Glutamatergic neuron (in vitro differentiated cells): Measurements from ENCODE around the gene ETV5. TPM values are rescaled to one million over a fixed set of nuclear protein-coding genes. Genes with fewer than 3 reads are reported as not detected.

ENCODE experiments used
- DNase-seq: peaks from one replicate; pipeline ENCODE4 v3.0.0; 2022
- H3K27ac Mint-ChIP-seq: one replicate; pipeline ENCODE4 v1.8.0; 2020; ENCODE audit warnings: mild to moderate bottlenecking, mixed read lengths, inconsistent platforms; ENCODE audit not compliant: unreplicated experiment
- H3K27me3 Mint-ChIP-seq: one replicate; pipeline ENCODE4 v1.8.0; 2020; ENCODE audit warnings: mild to moderate bottlenecking, moderate library complexity, mixed read lengths, inconsistent platforms; ENCODE audit not compliant: unreplicated experiment
- H3K36me3 Mint-ChIP-seq: one replicate; pipeline ENCODE4 v1.8.0; 2020; ENCODE audit warnings: mild to moderate bottlenecking, mixed read lengths, inconsistent platforms; ENCODE audit not compliant: unreplicated experiment
- H3K4me1 Mint-ChIP-seq: one replicate; pipeline ENCODE4 v1.8.0; 2020; ENCODE audit warnings: mild to moderate bottlenecking, low read depth, mixed read lengths, inconsistent platforms; ENCODE audit not compliant: unreplicated experiment
- H3K4me3 Mint-ChIP-seq: one replicate; pipeline ENCODE4 v1.8.0; 2020; ENCODE audit warnings: mild to moderate bottlenecking, mixed read lengths, inconsistent platforms; ENCODE audit not compliant: unreplicated experiment
- H3K9me3 Mint-ChIP-seq: one replicate; pipeline ENCODE4 v1.8.0; 2020; ENCODE audit warnings: mild to moderate bottlenecking, moderate library complexity, mixed read lengths, inconsistent platforms; ENCODE audit not compliant: unreplicated experiment
- CTCF ChIP-seq: fragments of 200-600 bp; sonication (generic); IDR thresholded peaks from one replicate; pipeline ENCODE4 v1.5.0; 2021; ENCODE audit not compliant: partially characterized antibody, unreplicated experiment
- total RNA-seq: library from RNA; stranded (reverse); fragmentation: NEBNext Ultra II Directional; extraction: Animal tissue kit (Norgen Biotek cat#: 25700); gene quantifications from one replicate; pipeline ENCODE4 v1.2.1, GENCODE V29; 2021; ENCODE audit not compliant: unreplicated experiment

The ETV5 gene
- total RNA-seq, 1 donor from 2014 or later, result 16.9 TPM

GRCh38 chr3:186073641-186074040 lies 35.2 kb downstream of the ETV5 start:
- peaks cover 2% of the 10 kb centered on the region for H3K27me3 Mint-ChIP-seq

DNA sequence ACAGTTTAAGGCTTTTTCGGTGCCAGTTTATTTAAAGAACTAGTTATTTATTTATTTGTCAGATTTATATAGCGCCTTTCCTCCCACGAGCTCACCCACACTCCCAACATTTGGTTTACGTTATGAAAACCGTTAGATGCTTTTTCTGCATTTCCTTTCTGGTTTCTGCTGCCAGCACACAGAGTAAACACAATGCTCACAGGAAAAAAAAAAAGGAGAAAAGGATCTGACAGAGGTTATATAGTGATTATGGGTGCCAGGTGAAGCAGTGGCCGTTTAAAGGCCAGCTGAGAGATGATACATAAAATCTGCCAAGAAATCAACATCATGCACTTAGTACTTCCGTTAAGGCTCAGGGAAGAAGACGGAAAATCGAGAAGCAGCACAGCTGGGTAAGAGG lies 37.9 kb downstream of the ETV5 start:
- no peak for DNase-seq
- no peak overlapping the region for H3K27ac Mint-ChIP-seq
- no peak for TF ChIP-seq CTCF
- H3K4me1 Mint-ChIP-seq, result no peaks in the 10 kb centered on the region
- peaks cover 2% of the 10 kb centered on the region for H3K27me3 Mint-ChIP-seq
- peaks cover 4% of the 10 kb centered on the region for H3K9me3 Mint-ChIP-seq
- H3K4me3 Mint-ChIP-seq, result no peak overlapping the region
- peaks cover 5% of the 10 kb centered on the region for H3K36me3 Mint-ChIP-seq

More at GRCh38 chr3:186073641-186074040, 35.2 kb downstream of the ETV5 start:
- H3K27ac Mint-ChIP-seq, result no peak overlapping the region
- H3K9me3 Mint-ChIP-seq, result peaks cover 4% of the 10 kb centered on the region
- no peak overlapping the region for H3K4me3 Mint-ChIP-seq
- H3K4me1 Mint-ChIP-seq, result no peaks in the 10 kb centered on the region
- no peak for DNase-seq
- peaks cover 5% of the 10 kb centered on the region for H3K36me3 Mint-ChIP-seq
- TF ChIP-seq CTCF, result no peak

DNA sequence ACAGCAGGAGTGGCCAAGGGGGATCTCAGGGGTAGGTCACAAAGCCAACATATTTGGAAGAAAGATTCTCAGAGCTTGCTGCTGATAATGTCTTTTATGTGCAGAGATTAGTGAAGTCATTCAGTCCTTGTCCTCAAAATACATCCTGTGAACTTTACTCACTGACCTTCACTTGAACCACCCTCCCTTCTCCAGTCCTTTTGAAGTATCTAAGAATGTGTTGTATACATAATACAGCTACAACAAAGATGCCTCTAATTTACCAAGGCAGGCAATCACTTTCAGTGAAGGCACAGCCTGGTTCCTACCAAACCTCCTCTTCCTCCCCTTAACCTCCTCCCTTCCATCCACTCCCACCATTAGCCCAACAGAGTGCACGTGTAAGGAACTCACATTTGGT lies 38.3 kb downstream of the ETV5 start:
- H3K4me3 Mint-ChIP-seq, result no peak overlapping the region

GRCh38 chr3:186070133-186070532 lies 38.8 kb downstream of the ETV5 start:
- no peak overlapping the region for H3K27ac Mint-ChIP-seq
- H3K27me3 Mint-ChIP-seq, result peaks cover 2% of the 10 kb centered on the region
- TF ChIP-seq CTCF, result no peak
- no peak overlapping the region for H3K4me3 Mint-ChIP-seq
- H3K9me3 Mint-ChIP-seq, result peaks cover 4% of the 10 kb centered on the region
- peaks cover 3% of the 10 kb centered on the region for H3K36me3 Mint-ChIP-seq
- no peaks in the 10 kb centered on the region for H3K4me1 Mint-ChIP-seq
- no peak for DNase-seq

More for the DNA sequence above, 38.3 kb downstream of the ETV5 start:
- no peak for TF ChIP-seq CTCF
- peaks cover 5% of the 10 kb centered on the region for H3K36me3 Mint-ChIP-seq
- no peak overlapping the region for H3K27ac Mint-ChIP-seq
- no peak for DNase-seq
- no peaks in the 10 kb centered on the region for H3K4me1 Mint-ChIP-seq
- H3K9me3 Mint-ChIP-seq, result peaks cover 4% of the 10 kb centered on the region
- peaks cover 2% of the 10 kb centered on the region for H3K27me3 Mint-ChIP-seq

GRCh38 chr3:186069199-186069598 lies 39.7 kb downstream of the ETV5 start:
- Mint-ChIP-seq H3K27ac (no peak overlapping the region), H3K9me3 (peaks cover 2% of the 10 kb centered on the region), H3K4me3 (no peak overlapping the region), H3K36me3 (no peaks in the 10 kb centered on the region), H3K4me1 (no peaks in the 10 kb centered on the region), H3K27me3 (no peaks in the 10 kb centered on the region)
- TF ChIP-seq CTCF, result no peak
- DNase-seq, result no peak
